ENCODE results near the gene BBS4.

DNA sequence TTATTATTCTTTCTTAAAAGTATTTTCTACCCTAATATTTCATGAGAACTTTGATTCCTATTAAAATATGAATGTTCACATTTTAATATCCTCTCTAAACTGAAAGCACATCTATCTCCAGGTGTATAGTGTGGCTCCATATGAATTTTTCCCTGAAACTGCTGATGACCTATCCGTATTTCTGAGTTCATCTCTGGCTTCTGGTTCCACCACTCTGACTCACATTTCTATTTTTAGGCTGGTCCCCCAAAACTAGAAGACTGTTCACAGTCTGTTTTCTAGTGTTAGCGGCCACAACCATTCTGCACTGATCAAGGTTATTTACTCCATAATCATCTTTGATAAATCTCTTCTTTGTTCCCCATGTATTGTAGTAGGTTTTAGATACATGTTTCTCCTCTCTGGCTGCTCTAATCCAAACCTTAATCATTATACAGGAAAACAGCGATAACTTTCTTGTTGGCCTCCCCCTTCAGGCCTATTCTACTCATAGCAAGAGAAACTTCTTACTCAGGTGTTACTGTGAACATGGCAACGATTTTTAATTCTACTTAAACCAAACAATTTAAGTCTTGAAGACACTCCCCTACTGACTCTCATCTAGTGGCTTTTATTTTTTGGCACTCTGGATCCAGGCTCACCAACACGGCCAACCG lies 84.8 kb downstream of the BBS4 start:
- TF ChIP-seq, protein P1, sequence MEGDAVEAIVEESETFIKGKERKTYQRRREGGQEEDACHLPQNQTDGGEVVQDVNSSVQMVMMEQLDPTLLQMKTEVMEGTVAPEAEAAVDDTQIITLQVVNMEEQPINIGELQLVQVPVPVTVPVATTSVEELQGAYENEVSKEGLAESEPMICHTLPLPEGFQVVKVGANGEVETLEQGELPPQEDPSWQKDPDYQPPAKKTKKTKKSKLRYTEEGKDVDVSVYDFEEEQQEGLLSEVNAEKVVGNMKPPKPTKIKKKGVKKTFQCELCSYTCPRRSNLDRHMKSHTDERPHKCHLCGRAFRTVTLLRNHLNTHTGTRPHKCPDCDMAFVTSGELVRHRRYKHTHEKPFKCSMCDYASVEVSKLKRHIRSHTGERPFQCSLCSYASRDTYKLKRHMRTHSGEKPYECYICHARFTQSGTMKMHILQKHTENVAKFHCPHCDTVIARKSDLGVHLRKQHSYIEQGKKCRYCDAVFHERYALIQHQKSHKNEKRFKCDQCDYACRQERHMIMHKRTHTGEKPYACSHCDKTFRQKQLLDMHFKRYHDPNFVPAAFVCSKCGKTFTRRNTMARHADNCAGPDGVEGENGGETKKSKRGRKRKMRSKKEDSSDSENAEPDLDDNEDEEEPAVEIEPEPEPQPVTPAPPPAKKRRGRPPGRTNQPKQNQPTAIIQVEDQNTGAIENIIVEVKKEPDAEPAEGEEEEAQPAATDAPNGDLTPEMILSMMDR (IDR thresholded peaks at IDR 0.05): no peak
- TF ChIP-seq POLR2A (IDR thresholded peaks at IDR 0.05): no peak
